ENCODE results near the gene SIRT2.

GRCh38 chr19:38841180-38841766 lies 58.1 kb downstream of the SIRT2 start:
- TF ChIP-seq CTCF (IDR thresholded peaks at IDR 0.05; ENCODE audit: low read depth, low read length) (no peak), POLR2A (IDR thresholded peaks at IDR 0.05; ENCODE audit: extremely low read depth, insufficient read length) (no peak), MAX (IDR thresholded peaks at IDR 0.05; ENCODE audit: low read depth, low read length) (no peak), MYC (IDR thresholded peaks at IDR 0.05; ENCODE audit: low read depth, low read length) (no peak)

Measured in NB4 (cell line).